ENCODE measurements around the gene UBR4.

The UBR4 gene

DNA sequence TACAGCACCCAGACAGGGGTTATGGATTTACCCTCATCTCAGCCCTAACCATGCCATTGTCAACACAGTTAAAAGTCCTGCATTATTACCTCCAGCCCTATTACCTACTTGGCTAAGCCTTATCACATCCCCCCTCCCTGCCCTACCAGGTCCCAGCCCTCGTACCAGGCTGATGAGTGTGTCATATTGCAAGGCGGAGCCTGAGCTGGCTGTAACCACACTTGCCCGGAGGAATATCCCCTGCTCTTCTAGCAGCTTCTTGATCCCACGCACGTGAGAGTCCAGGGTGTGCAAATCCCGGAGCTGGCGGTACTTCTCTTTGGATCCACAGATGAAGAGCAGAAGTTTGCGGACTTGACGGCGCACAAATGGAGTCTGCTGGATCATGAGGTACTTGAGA lies 87.4 kb downstream of the UBR4 start:
- no peak for ATAC-seq
- TF ChIP-seq TCF4 (CRISPR knock-in tag; IDR thresholded peaks at IDR 0.05; ENCODE audit: borderline replicate concordance) = no peak
- TF ChIP-seq ZFP30 (CRISPR knock-in tag; IDR thresholded peaks at IDR 0.05) = no peak
- no peak for TF ChIP-seq OSR1 (CRISPR knock-in tag; IDR thresholded peaks at IDR 0.05)
- TF ChIP-seq PATZ1 (CRISPR knock-in tag; IDR thresholded peaks at IDR 0.05; ENCODE audit: borderline replicate concordance) = no peak
- TF ChIP-seq, protein P1, sequence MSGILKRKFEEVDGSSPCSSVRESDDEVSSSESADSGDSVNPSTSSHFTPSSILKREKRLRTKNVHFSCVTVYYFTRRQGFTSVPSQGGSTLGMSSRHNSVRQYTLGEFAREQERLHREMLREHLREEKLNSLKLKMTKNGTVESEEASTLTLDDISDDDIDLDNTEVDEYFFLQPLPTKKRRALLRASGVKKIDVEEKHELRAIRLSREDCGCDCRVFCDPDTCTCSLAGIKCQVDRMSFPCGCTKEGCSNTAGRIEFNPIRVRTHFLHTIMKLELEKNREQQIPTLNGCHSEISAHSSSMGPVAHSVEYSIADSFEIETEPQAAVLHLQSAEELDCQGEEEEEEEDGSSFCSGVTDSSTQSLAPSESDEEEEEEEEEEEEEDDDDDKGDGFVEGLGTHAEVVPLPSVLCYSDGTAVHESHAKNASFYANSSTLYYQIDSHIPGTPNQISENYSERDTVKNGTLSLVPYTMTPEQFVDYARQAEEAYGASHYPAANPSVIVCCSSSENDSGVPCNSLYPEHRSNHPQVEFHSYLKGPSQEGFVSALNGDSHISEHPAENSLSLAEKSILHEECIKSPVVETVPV (CRISPR knock-in tag; IDR thresholded peaks at IDR 0.05) = no peak
- no peak for TF ChIP-seq ESRRG (CRISPR knock-in tag; IDR thresholded peaks at IDR 0.05)
- TF ChIP-seq ZC3H10 (CRISPR knock-in tag; IDR thresholded peaks at IDR 0.05) = no peak
- no peak for TF ChIP-seq GLIS3 (CRISPR knock-in tag; IDR thresholded peaks at IDR 0.05)
- no peak for TF ChIP-seq ZNF70 (CRISPR knock-in tag; IDR thresholded peaks at IDR 0.05)
- TF ChIP-seq ZNF565 (CRISPR knock-in tag; conservative IDR thresholded peaks at IDR 0.05; ENCODE audit: low read depth) = no peak
- TF ChIP-seq CSDC2 (CRISPR knock-in tag; IDR thresholded peaks at IDR 0.05) = no peak
- TF ChIP-seq ZNF8 (CRISPR knock-in tag; IDR thresholded peaks at IDR 0.05) = no peak
- no peak for TF ChIP-seq PPARA (CRISPR knock-in tag; IDR thresholded peaks at IDR 0.05; ENCODE audit: borderline replicate concordance)
- TF ChIP-seq, protein P2, sequence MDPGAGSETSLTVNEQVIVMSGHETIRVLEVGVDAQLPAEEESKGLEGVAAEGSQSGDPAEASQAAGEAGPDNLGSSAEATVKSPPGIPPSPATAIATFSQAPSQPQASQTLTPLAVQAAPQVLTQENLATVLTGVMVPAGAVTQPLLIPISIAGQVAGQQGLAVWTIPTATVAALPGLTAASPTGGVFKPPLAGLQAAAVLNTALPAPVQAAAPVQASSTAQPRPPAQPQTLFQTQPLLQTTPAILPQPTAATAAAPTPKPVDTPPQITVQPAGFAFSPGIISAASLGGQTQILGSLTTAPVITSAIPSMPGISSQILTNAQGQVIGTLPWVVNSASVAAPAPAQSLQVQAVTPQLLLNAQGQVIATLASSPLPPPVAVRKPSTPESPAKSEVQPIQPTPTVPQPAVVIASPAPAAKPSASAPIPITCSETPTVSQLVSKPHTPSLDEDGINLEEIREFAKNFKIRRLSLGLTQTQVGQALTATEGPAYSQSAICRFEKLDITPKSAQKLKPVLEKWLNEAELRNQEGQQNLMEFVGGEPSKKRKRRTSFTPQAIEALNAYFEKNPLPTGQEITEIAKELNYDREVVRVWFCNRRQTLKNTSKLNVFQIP (CRISPR knock-in tag; IDR thresholded peaks at IDR 0.05; ENCODE audit: borderline replicate concordance, low read depth) = no peak
- no peak for TF ChIP-seq CREB5 (CRISPR knock-in tag; IDR thresholded peaks at IDR 0.05; ENCODE audit: low read depth)

GRCh38 chr1:19121192-19121591 lies 88.9 kb downstream of the UBR4 start:
- no peak for TF ChIP-seq ZFP30 (CRISPR knock-in tag; IDR thresholded peaks at IDR 0.05)
- TF ChIP-seq TOX (CRISPR knock-in tag; IDR thresholded peaks at IDR 0.05; ENCODE audit: borderline replicate concordance) = no peak
- TF ChIP-seq ISL1 (CRISPR knock-in tag; IDR thresholded peaks at IDR 0.05) = no peak
- TF ChIP-seq BACH2 (CRISPR knock-in tag; IDR thresholded peaks at IDR 0.05; ENCODE audit: borderline replicate concordance) = no peak
- TF ChIP-seq SNAI2 (CRISPR knock-in tag; IDR thresholded peaks at IDR 0.05) = no peak
- no peak for TF ChIP-seq ZC3H10 (CRISPR knock-in tag; IDR thresholded peaks at IDR 0.05)
- TF ChIP-seq, protein P3, sequence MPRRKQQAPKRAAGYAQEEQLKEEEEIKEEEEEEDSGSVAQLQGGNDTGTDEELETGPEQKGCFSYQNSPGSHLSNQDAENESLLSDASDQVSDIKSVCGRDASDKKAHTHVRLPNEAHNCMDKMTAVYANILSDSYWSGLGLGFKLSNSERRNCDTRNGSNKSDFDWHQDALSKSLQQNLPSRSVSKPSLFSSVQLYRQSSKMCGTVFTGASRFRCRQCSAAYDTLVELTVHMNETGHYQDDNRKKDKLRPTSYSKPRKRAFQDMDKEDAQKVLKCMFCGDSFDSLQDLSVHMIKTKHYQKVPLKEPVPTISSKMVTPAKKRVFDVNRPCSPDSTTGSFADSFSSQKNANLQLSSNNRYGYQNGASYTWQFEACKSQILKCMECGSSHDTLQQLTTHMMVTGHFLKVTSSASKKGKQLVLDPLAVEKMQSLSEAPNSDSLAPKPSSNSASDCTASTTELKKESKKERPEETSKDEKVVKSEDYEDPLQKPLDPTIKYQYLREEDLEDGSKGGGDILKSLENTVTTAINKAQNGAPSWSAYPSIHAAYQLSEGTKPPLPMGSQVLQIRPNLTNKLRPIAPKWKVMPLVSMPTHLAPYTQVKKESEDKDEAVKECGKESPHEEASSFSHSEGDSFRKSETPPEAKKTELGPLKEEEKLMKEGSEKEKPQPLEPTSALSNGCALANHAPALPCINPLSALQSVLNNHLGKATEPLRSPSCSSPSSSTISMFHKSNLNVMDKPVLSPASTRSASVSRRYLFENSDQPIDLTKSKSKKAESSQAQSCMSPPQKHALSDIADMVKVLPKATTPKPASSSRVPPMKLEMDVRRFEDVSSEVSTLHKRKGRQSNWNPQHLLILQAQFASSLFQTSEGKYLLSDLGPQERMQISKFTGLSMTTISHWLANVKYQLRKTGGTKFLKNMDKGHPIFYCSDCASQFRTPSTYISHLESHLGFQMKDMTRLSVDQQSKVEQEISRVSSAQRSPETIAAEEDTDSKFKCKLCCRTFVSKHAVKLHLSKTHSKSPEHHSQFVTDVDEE (CRISPR knock-in tag; IDR thresholded peaks at IDR 0.05) = no peak
- no peak for TF ChIP-seq ZNF8 (CRISPR knock-in tag; IDR thresholded peaks at IDR 0.05)
- no peak for TF ChIP-seq ZNF565 (CRISPR knock-in tag; conservative IDR thresholded peaks at IDR 0.05; ENCODE audit: low read depth)
- no peak for TF ChIP-seq PPARA (CRISPR knock-in tag; IDR thresholded peaks at IDR 0.05; ENCODE audit: borderline replicate concordance)
- no peak for TF ChIP-seq GLIS3 (CRISPR knock-in tag; IDR thresholded peaks at IDR 0.05)
- no peak for TF ChIP-seq ZNF70 (CRISPR knock-in tag; IDR thresholded peaks at IDR 0.05)
- no peak for TF ChIP-seq CREB5 (CRISPR knock-in tag; IDR thresholded peaks at IDR 0.05; ENCODE audit: low read depth)
- TF ChIP-seq RARB (CRISPR knock-in tag; IDR thresholded peaks at IDR 0.05) = no peak
- TF ChIP-seq CSDC2 (CRISPR knock-in tag; IDR thresholded peaks at IDR 0.05) = no peak
- no peak for ATAC-seq
